Liver (tissue), 9 donors: ENCODE measurements around the gene EIF4E2. TPM values are rescaled to one million over a fixed set of nuclear protein-coding genes. Genes with fewer than 3 reads are reported as not detected.

ENCODE experiments used
- DNase-seq: peaks from one replicate; pipeline ENCODE4 v3.0.0-alpha.2; 2017; ENCODE audit warnings: low spot score
- H3K27ac ChIP-seq, 2 donors: one replicate each; pipeline ENCODE4 v1.7.0; 2013; ENCODE audit warnings: inconsistent platforms in 2 of 2, low read length in 2 of 2, control low read depth in 1 of 2, low read depth in 1 of 2, mild to moderate bottlenecking in 1 of 2
- H3K27me3 ChIP-seq, 4 donors: one replicate each; pipeline versions ENCODE4 v1.6.1 to v1.7.0; 2013; ENCODE audit warnings: low read length in 3 of 4, inconsistent platforms in 1 of 4, mild to moderate bottlenecking in 1 of 4, moderate library complexity in 1 of 4; ENCODE audit not compliant: control insufficient read depth in 4 of 4, insufficient read depth in 4 of 4
- H3K36me3 ChIP-seq, 4 donors: one replicate each; pipeline versions ENCODE4 v1.6.1 to v1.7.0; 2013; ENCODE audit warnings: low read length in 3 of 4, mild to moderate bottlenecking in 3 of 4, low read depth in 1 of 4, moderate library complexity in 1 of 4; ENCODE audit not compliant: control insufficient read depth in 4 of 4, insufficient read depth in 3 of 4
- H3K4me1 ChIP-seq, 4 donors: one replicate each; pipeline versions ENCODE4 v1.6.1 to v1.7.0; 2013; ENCODE audit warnings: low read length in 3 of 4, mild to moderate bottlenecking in 3 of 4, moderate library complexity in 1 of 4; ENCODE audit not compliant: control insufficient read depth in 4 of 4, insufficient read depth in 4 of 4
- H3K4me3 ChIP-seq, 3 donors: one replicate each; pipeline versions ENCODE4 v1.6.1 to v1.7.0; 2013; ENCODE audit warnings: low read length in 3 of 3, control low read depth in 1 of 3, low read depth in 1 of 3, mild to moderate bottlenecking in 1 of 3
- H3K9ac ChIP-seq, 2 donors: one replicate each; pipeline ENCODE4 v1.7.0; 2013; ENCODE audit warnings: low read length in 2 of 2, mild to moderate bottlenecking in 2 of 2, moderate library complexity in 2 of 2, control low read depth in 1 of 2, low read depth in 1 of 2
- H3K9me3 ChIP-seq, 4 donors: one replicate each; pipeline versions ENCODE4 v1.6.1 to v1.7.0; 2013; ENCODE audit warnings: low read length in 3 of 4; ENCODE audit not compliant: control insufficient read depth in 4 of 4
- ATF3 ChIP-seq: IDR thresholded peaks from 2 replicates; pipeline ENCODE4 v1.6.1; 2016; ENCODE audit warnings: antibody characterized with exemption
- CTCF ChIP-seq: fragments of 150-350 bp; IDR thresholded peaks from 2 replicates; pipeline ENCODE4 v1.5.1; 2017; ENCODE audit warnings: improper control_type of control experiment, low read depth, low read length; ENCODE audit not compliant: missing input control
- EGR1 ChIP-seq, 2 donors: IDR thresholded peaks; 2 replicates each; pipeline ENCODE4 v1.6.1; 2016 to 2018; ENCODE audit warnings: antibody characterized with exemption in 2 of 2, low read depth in 2 of 2
- FOXA1 ChIP-seq: IDR thresholded peaks from 2 replicates; pipeline ENCODE4 v1.6.1; 2016; ENCODE audit warnings: antibody characterized with exemption
- FOXA2 ChIP-seq: IDR thresholded peaks from 2 replicates; pipeline ENCODE4 v1.6.1; 2016; ENCODE audit warnings: antibody characterized with exemption
- HNF4A ChIP-seq, 2 donors: conservative IDR thresholded peaks; 2 replicates each; pipeline ENCODE4 v1.6.1; 2016; ENCODE audit warnings: antibody characterized with exemption in 2 of 2, mild to moderate bottlenecking in 2 of 2
- HNF4G ChIP-seq: IDR thresholded peaks from 2 replicates; pipeline ENCODE4 v1.6.1; 2016; ENCODE audit warnings: antibody characterized with exemption
- JUND ChIP-seq, 2 donors: IDR thresholded peaks; 2 replicates each; pipeline ENCODE4 v1.6.1; 2016; ENCODE audit warnings: antibody characterized with exemption in 2 of 2
- MAX ChIP-seq: IDR thresholded peaks from 2 replicates; pipeline ENCODE4 v1.6.1; 2016; ENCODE audit warnings: antibody characterized with exemption
- NR2F2 ChIP-seq: IDR thresholded peaks from 2 replicates; pipeline ENCODE4 v1.6.1; 2016; ENCODE audit warnings: antibody characterized with exemption
- RAD21 ChIP-seq, 2 donors: IDR thresholded peaks; 2 replicates each; pipeline ENCODE4 v1.6.1; 2016; ENCODE audit warnings: antibody characterized with exemption in 2 of 2, mild to moderate bottlenecking in 2 of 2
- REST ChIP-seq: IDR thresholded peaks from 2 replicates; pipeline ENCODE4 v1.6.1; 2016; ENCODE audit warnings: antibody characterized with exemption, mild to moderate bottlenecking
- RXRA ChIP-seq, 2 donors: IDR thresholded peaks; 2 replicates each; pipeline ENCODE4 v1.6.1; 2017 to 2018; ENCODE audit warnings: antibody characterized with exemption in 2 of 2, mild to moderate bottlenecking in 1 of 2
- SP1 ChIP-seq: IDR thresholded peaks from 2 replicates; pipeline ENCODE4 v1.6.1; 2018; ENCODE audit warnings: antibody characterized with exemption, mild to moderate bottlenecking
- TAF1 ChIP-seq: conservative IDR thresholded peaks from 2 replicates; pipeline ENCODE4 v1.6.1; 2016; ENCODE audit warnings: antibody characterized with exemption, mild to moderate bottlenecking
- YY1 ChIP-seq: IDR thresholded peaks from 2 replicates; pipeline ENCODE4 v1.6.1; 2016; ENCODE audit warnings: antibody characterized with exemption, mild to moderate bottlenecking
- ZBTB33 ChIP-seq: IDR thresholded peaks from 2 replicates; pipeline ENCODE4 v1.6.1; 2016; ENCODE audit warnings: antibody characterized with exemption
- WGBS: extraction: QIAGEN DNeasy Blood & Tissue Kit; methylation state at CpG from one replicate; pipeline ENCODE4 v1.1.7; 2013; 5-methylcytosine and 5-hydroxymethylcytosine counted together
- polyA plus RNA-seq, 2 donors: library from polyadenylated mRNA; stranded (reverse) in 1 of 2; unstranded in 1 of 2; fragments of 200-250 nt in 1 of 2; fragments of >200 nt in 1 of 2; fragmentation: Nextera tagmentation in 1 of 2; extraction: Ambion mirVana in 1 of 2; gene quantifications; one replicate each; pipeline versions ENCODE4 v1.2.1 to v1.2.3, GENCODE V29; 2013 to 2015
- total RNA-seq, 2 donors: library from RNA; depleted of rRNA; stranded (reverse); fragments of >200 nt; gene quantifications; one replicate each; pipeline ENCODE4 v1.2.3, GENCODE V29; 2014
- donor health status: healthy.
- donor health status: healthy.
- donor health status: healthy.
- donor health status: healthy.
- donor health status: healthy.

Gene EIF4E2
- total and polyA plus RNA-seq, 4 donors = 30.0 to 46.9 (median 45.4) TPM

GRCh38 chr2:232529806-232530547, 20.5 kb upstream of the EIF4E2 start:
- no peak overlapping the region for H3K9ac ChIP-seq

GRCh38 chr2:232530626-232531260, 19.7 kb upstream of the EIF4E2 start:
- 77% methylated on average over 9 of the region's 9 CpGs for WGBS
- no peak for TF ChIP-seq JUND (IDR thresholded peaks at IDR 0.05)
- TF ChIP-seq RAD21 (IDR thresholded peaks at IDR 0.05) = no peak
- no peak for TF ChIP-seq HNF4G
- no peak for TF ChIP-seq ATF3
- no peak for TF ChIP-seq SP1
- no peak for TF ChIP-seq RXRA (IDR thresholded peaks at IDR 0.05)
- no peak for TF ChIP-seq HNF4A (conservative IDR thresholded peaks at IDR 0.05)
- Histone ChIP-seq H3K9ac (no peak overlapping the region), H3K4me3 (no peak overlapping the region), H3K27ac (no peak overlapping the region), H3K4me1 (no peaks in the 10 kb centered on the region), H3K27me3 (peaks cover 0 to 2% (median 0%) of the 10 kb centered on the region in 4 donors), H3K9me3 (no peaks in the 10 kb centered on the region), H3K36me3 (no peaks in the 10 kb centered on the region)
- no peak for DNase-seq

More at GRCh38 chr2:232529806-232530547, 20.5 kb upstream of the EIF4E2 start:
- no peak for TF ChIP-seq CTCF
- no peak for TF ChIP-seq HNF4A (conservative IDR thresholded peaks at IDR 0.05)
- TF ChIP-seq FOXA1 = no peak
- no peak for TF ChIP-seq NR2F2
- no peak for TF ChIP-seq HNF4G
- no peak for TF ChIP-seq JUND (IDR thresholded peaks at IDR 0.05)
- TF ChIP-seq SP1 = no peak
- TF ChIP-seq EGR1 (IDR thresholded peaks at IDR 0.05; ENCODE audit: low read depth in 2 of 2) = no peak
- no peak for TF ChIP-seq MAX
- no peak for TF ChIP-seq RXRA (IDR thresholded peaks at IDR 0.05)
- H3K4me3 ChIP-seq = no peak overlapping the region
- no peaks in the 10 kb centered on the region for H3K36me3 ChIP-seq
- DNase-seq = no peak
- no peak overlapping the region for H3K27ac ChIP-seq
- H3K9me3 ChIP-seq = no peaks in the 10 kb centered on the region
- H3K4me1 ChIP-seq = no peaks in the 10 kb centered on the region
- WGBS = 85% methylated on average over 17 of the region's 17 CpGs
- H3K27me3 ChIP-seq = peaks cover 0 to 2% (median 0%) of the 10 kb centered on the region in 4 donors

- WGBS = 83% methylated on average over 9 of the region's 9 CpGs
- no peak for DNase-seq
- no peak overlapping the region for H3K9ac ChIP-seq
- TF ChIP-seq FOXA2 (no peak), SP1 (no peak), REST (no peak), RAD21 (IDR thresholded peaks at IDR 0.05) (no peak), YY1 (no peak), ATF3 (no peak), ZBTB33 (no peak), MAX (no peak), TAF1 (no peak)
- no peaks in the 10 kb centered on the region for H3K36me3 ChIP-seq
- H3K4me3 ChIP-seq = no peak overlapping the region
- H3K9me3 ChIP-seq = peaks cover 0 to 3% (median under 1%) of the 10 kb centered on the region in 4 donors
- no peaks in the 10 kb centered on the region for H3K4me1 ChIP-seq
- H3K27ac ChIP-seq = no peak overlapping the region
- peaks cover 0 to 2% (median 0%) of the 10 kb centered on the region in 4 donors for H3K27me3 ChIP-seq
These were observed 18.1 kb upstream of the EIF4E2 start for GRCh38 chr2:232532419-232532818.
